GM23338 (cell line): Measurements from ENCODE around the gene DIO3. TPM values are rescaled to one million over a fixed set of nuclear protein-coding genes. Genes with fewer than 3 reads are reported as not detected.

Experiments used
- ATAC-seq: fragments of 200-7000 bp; cut with Tn5 transposase; 3 replicates; pipeline ENCODE4 v1.9.1; 2020
- DNase-seq: peaks from one replicate; pipeline ENCODE4 v3.0.0-alpha.2; 2015; ENCODE audit warnings: low spot score
- H2AFZ ChIP-seq: fragments of 200-600 bp; sonication (generic); 2 replicates; pipeline ENCODE4 v1.8.0; 2016; ENCODE audit warnings: antibody characterized with exemption, mild to moderate bottlenecking, moderate library complexity
- H3F3A ChIP-seq: fragments of 200-600 bp; sonication (generic); replicated peaks from 2 replicates; pipeline ENCODE4 v1.8.0; 2017; ENCODE audit warnings: antibody characterized with exemption, mixed run types, low read depth
- H3K27ac ChIP-seq: fragments of 200-600 bp; sonication (generic); 2 replicates; pipeline ENCODE4 v1.6.1; 2016; ENCODE audit warnings: low read depth
- H3K27me3 ChIP-seq: fragments of 200-600 bp; sonication (generic); 2 replicates; pipeline ENCODE4 v1.8.0; 2016; ENCODE audit warnings: mild to moderate bottlenecking, mixed run types, moderate library complexity; ENCODE audit not compliant: insufficient read depth
- H3K36me3 ChIP-seq: fragments of 200-600 bp; sonication (generic); 2 replicates; pipeline ENCODE4 v1.8.0; 2016; ENCODE audit warnings: mild to moderate bottlenecking; ENCODE audit not compliant: insufficient read depth
- H3K4me1 ChIP-seq: fragments of 200-600 bp; sonication (generic); 2 replicates; pipeline ENCODE4 v1.8.0; 2016; ENCODE audit warnings: mild to moderate bottlenecking, moderate library complexity; ENCODE audit not compliant: insufficient read depth
- H3K4me2 ChIP-seq: fragments of 200-600 bp; sonication (generic); 2 replicates; pipeline ENCODE4 v1.7.1; 2017; ENCODE audit warnings: mixed run types
- H3K4me3 ChIP-seq: fragments of 200-600 bp; sonication (generic); 2 replicates; pipeline ENCODE4 v1.6.1; 2016; ENCODE audit warnings: mixed run types
- H3K79me2 ChIP-seq: fragments of 200-600 bp; sonication (generic); replicated peaks from 2 replicates; pipeline ENCODE4 v1.8.0; 2017; ENCODE audit warnings: mild to moderate bottlenecking; ENCODE audit not compliant: insufficient read depth
- H3K9me2 ChIP-seq: fragments of 200-600 bp; sonication (generic); 2 replicates; pipeline ENCODE4 v1.8.0; 2017; ENCODE audit not compliant: insufficient read depth
- H4K20me1 ChIP-seq: fragments of 200-600 bp; sonication (generic); replicated peaks from 2 replicates; pipeline ENCODE4 v1.8.0; 2017; ENCODE audit warnings: mild to moderate bottlenecking; ENCODE audit not compliant: insufficient read depth
- H3K27ac Mint-ChIP-seq: 2 replicates; pipeline ENCODE4 v1.8.0; 2020; ENCODE audit warnings: inconsistent platforms, mild to moderate bottlenecking, moderate library complexity, mixed read lengths
- H3K27me3 Mint-ChIP-seq: 3 replicates; pipeline ENCODE4 v1.8.0; 2022; ENCODE audit warnings: low read depth, mild to moderate bottlenecking, moderate library complexity, mixed read lengths, inconsistent platforms; ENCODE audit not compliant: insufficient read depth, poor library complexity
- H3K36me3 Mint-ChIP-seq: 3 replicates; pipeline ENCODE4 v1.8.0; 2021; ENCODE audit warnings: low read depth, mild to moderate bottlenecking, inconsistent platforms, moderate library complexity, mixed read lengths
- H3K4me1 Mint-ChIP-seq: 3 replicates; pipeline ENCODE4 v1.8.0; 2020; ENCODE audit warnings: mild to moderate bottlenecking, inconsistent platforms, mixed read lengths
- H3K4me3 Mint-ChIP-seq: 3 replicates; pipeline ENCODE4 v1.8.0; 2021; ENCODE audit warnings: moderate library complexity, mild to moderate bottlenecking, inconsistent platforms, mixed read lengths
- H3K9me3 Mint-ChIP-seq: 3 replicates; pipeline ENCODE4 v1.8.0; 2020; ENCODE audit warnings: moderate library complexity, mild to moderate bottlenecking, inconsistent platforms, mixed read lengths
- EZH2 ChIP-seq: fragments of 200-600 bp; sonication (generic); IDR thresholded peaks from one replicate; pipeline ENCODE4 v1.8.0; 2017; ENCODE audit warnings: antibody characterized with exemption, mild to moderate bottlenecking, low read depth; ENCODE audit not compliant: unreplicated experiment
- EZH2phosphoT487 ChIP-seq: fragments of 200-600 bp; sonication (generic); IDR thresholded peaks from one replicate; pipeline ENCODE4 v1.8.1; 2018; ENCODE audit warnings: antibody characterized with exemption; ENCODE audit not compliant: unreplicated experiment
- NANOG ChIP-seq: IDR thresholded peaks from 2 replicates; pipeline ENCODE4 v1.6.1; 2016; ENCODE audit warnings: antibody characterized with exemption, borderline replicate concordance
- STAT1 ChIP-seq: IDR thresholded peaks from one replicate; pipeline ENCODE4 v1.6.1; 2016; ENCODE audit warnings: antibody characterized with exemption; ENCODE audit not compliant: unreplicated experiment
- ZNF114 ChIP-seq: fragments of 250-450 bp; sonication (Bioruptor Pico); IDR thresholded peaks from 2 replicates; pipeline ENCODE4 v1.5.0; 2020; ENCODE audit warnings: mild to moderate bottlenecking, moderate library complexity
- ZNF331 ChIP-seq: fragments of 250-450 bp; sonication (Bioruptor Pico); IDR thresholded peaks from 2 replicates; pipeline ENCODE4 v1.5.0; 2020; ENCODE audit warnings: low read depth, mild to moderate bottlenecking, moderate library complexity
- ZNF462 ChIP-seq: fragments of 250-450 bp; sonication (Bioruptor Pico); IDR thresholded peaks from 2 replicates; pipeline ENCODE4 v1.5.0; 2020; ENCODE audit warnings: mild to moderate bottlenecking, moderate library complexity
- polyA plus RNA-seq: library from polyadenylated mRNA; unstranded; fragments of >200 nt; fragmentation: Nextera tagmentation; extraction: Ambion mirVana; gene quantifications from 2 replicates; pipeline ENCODE4 v1.2.1, GENCODE V29; 2016
- total RNA-seq: library from RNA; depleted of rRNA; stranded (reverse); fragments of >200 nt; shearing (Covaris generic); gene quantifications from 2 replicates; pipeline ENCODE4 v1.2.3, GENCODE V29; 2014
- TF ChIP-seq, protein P1 (sequence below): IDR thresholded peaks from 2 replicates; pipeline ENCODE4 v1.6.1; 2016; ENCODE audit warnings: antibody characterized with exemption
- TF ChIP-seq, protein P2 (sequence below): IDR thresholded peaks from one replicate; pipeline ENCODE4 v1.6.1; 2018; ENCODE audit warnings: antibody characterized with exemption; ENCODE audit not compliant: unreplicated experiment

The DIO3 gene
- total and polyA plus RNA-seq, 2 experiments from 2014 or later, result 0.10 to 0.28 TPM

GRCh38 chr14:101548710-101549109 is 12.6 kb upstream of the DIO3 start:
- ATAC-seq (no peak), DNase-seq (no peak)
- H3K27ac Mint-ChIP-seq, result no peak overlapping the region
- no peak overlapping the region for H3K4me2 ChIP-seq
- peaks cover 22% of the 10 kb centered on the region for H3K27me3 Mint-ChIP-seq
- no peaks in the 10 kb centered on the region for H4K20me1 ChIP-seq
- H3K4me3 ChIP-seq, result no peak overlapping the region
- TF ChIP-seq, protein P1, sequence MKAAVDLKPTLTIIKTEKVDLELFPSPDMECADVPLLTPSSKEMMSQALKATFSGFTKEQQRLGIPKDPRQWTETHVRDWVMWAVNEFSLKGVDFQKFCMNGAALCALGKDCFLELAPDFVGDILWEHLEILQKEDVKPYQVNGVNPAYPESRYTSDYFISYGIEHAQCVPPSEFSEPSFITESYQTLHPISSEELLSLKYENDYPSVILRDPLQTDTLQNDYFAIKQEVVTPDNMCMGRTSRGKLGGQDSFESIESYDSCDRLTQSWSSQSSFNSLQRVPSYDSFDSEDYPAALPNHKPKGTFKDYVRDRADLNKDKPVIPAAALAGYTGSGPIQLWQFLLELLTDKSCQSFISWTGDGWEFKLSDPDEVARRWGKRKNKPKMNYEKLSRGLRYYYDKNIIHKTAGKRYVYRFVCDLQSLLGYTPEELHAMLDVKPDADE, result no peak
- no peaks in the 10 kb centered on the region for H3K79me2 ChIP-seq
- peaks cover 13% of the 10 kb centered on the region for H3K9me3 Mint-ChIP-seq
- no peaks in the 10 kb centered on the region for H3K27me3 ChIP-seq
- H3K4me3 Mint-ChIP-seq, result no peak overlapping the region
- peaks cover 3% of the 10 kb centered on the region; the same call in 1 of the 3 replicates for H3K36me3 Mint-ChIP-seq
- H3K4me1 Mint-ChIP-seq, result no peaks in the 10 kb centered on the region; the same call in 2 of the 3 replicates
- no peak overlapping the region for H3K27ac ChIP-seq
- no peaks in the 10 kb centered on the region for H3K36me3 ChIP-seq
- no peak overlapping the region for H2AFZ ChIP-seq
- no peaks in the 10 kb centered on the region for H3K9me2 ChIP-seq
- H3F3A ChIP-seq, result no peaks in the 10 kb centered on the region
- H3K4me1 ChIP-seq, result no peaks in the 10 kb centered on the region

- no peak for DNase-seq
- Histone ChIP-seq H3K4me3 (no peak overlapping the region), H3K36me3 (no peaks in the 10 kb centered on the region), H4K20me1 (no peaks in the 10 kb centered on the region), H3K79me2 (no peaks in the 10 kb centered on the region), H2AFZ (no peak overlapping the region), H3K9me2 (no peaks in the 10 kb centered on the region), H3K27ac (no peak overlapping the region), H3K4me2 (no peak overlapping the region), H3K4me1 (no peaks in the 10 kb centered on the region), H3K27me3 (no peaks in the 10 kb centered on the region), H3F3A (no peaks in the 10 kb centered on the region)
- no peaks in the 10 kb centered on the region; the same call in 2 of the 3 replicates for H3K36me3 Mint-ChIP-seq
- H3K27ac Mint-ChIP-seq, result no peak overlapping the region
- no peak overlapping the region for H3K4me3 Mint-ChIP-seq
- H3K27me3 Mint-ChIP-seq, result peaks cover 18% of the 10 kb centered on the region
- TF ChIP-seq EZH2 (no peak), ZNF462 (CRISPR knock-in tag) (no peak), ZNF331 (no peak), ZNF114 (CRISPR knock-in tag) (no peak), EZH2phosphoT487 (no peak), STAT1 (no peak), NANOG (no peak)
- TF ChIP-seq, protein P2, sequence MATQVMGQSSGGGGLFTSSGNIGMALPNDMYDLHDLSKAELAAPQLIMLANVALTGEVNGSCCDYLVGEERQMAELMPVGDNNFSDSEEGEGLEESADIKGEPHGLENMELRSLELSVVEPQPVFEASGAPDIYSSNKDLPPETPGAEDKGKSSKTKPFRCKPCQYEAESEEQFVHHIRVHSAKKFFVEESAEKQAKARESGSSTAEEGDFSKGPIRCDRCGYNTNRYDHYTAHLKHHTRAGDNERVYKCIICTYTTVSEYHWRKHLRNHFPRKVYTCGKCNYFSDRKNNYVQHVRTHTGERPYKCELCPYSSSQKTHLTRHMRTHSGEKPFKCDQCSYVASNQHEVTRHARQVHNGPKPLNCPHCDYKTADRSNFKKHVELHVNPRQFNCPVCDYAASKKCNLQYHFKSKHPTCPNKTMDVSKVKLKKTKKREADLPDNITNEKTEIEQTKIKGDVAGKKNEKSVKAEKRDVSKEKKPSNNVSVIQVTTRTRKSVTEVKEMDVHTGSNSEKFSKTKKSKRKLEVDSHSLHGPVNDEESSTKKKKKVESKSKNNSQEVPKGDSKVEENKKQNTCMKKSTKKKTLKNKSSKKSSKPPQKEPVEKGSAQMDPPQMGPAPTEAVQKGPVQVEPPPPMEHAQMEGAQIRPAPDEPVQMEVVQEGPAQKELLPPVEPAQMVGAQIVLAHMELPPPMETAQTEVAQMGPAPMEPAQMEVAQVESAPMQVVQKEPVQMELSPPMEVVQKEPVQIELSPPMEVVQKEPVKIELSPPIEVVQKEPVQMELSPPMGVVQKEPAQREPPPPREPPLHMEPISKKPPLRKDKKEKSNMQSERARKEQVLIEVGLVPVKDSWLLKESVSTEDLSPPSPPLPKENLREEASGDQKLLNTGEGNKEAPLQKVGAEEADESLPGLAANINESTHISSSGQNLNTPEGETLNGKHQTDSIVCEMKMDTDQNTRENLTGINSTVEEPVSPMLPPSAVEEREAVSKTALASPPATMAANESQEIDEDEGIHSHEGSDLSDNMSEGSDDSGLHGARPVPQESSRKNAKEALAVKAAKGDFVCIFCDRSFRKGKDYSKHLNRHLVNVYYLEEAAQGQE, result no peak
- TF ChIP-seq, protein P1, result no peak
- H3K4me1 Mint-ChIP-seq, result no peaks in the 10 kb centered on the region; the same call in 2 of the 3 replicates
- peaks cover 8% of the 10 kb centered on the region for H3K9me3 Mint-ChIP-seq
- no peak for ATAC-seq
Observed at GRCh38 chr14:101549154-101549553, 12.1 kb upstream of the DIO3 start.
